Nephron progenitor cell (in vitro differentiated cells): ENCODE results near the gene PYGO2.
A peak's percentile ranks its signal among the peaks of the same experiment; 100 is the strongest.

ENCODE experiments used
- DNase-seq: peaks from one replicate; pipeline ENCODE4 v3.0.0; 2021
- H3K27ac Mint-ChIP-seq: 2 replicates; pipeline ENCODE4 v1.8.0; 2021; ENCODE audit warnings: mild to moderate bottlenecking, moderate library complexity, mixed read lengths
- H3K27me3 Mint-ChIP-seq: 2 replicates; pipeline ENCODE4 v1.8.0; 2021; ENCODE audit warnings: mild to moderate bottlenecking, low read depth, mixed read lengths; ENCODE audit not compliant: poor library complexity
- H3K36me3 Mint-ChIP-seq: 2 replicates; pipeline ENCODE4 v1.8.0; 2021; ENCODE audit warnings: low read depth, mixed read lengths
- H3K4me1 Mint-ChIP-seq: 2 replicates; pipeline ENCODE4 v1.8.0; 2021; ENCODE audit warnings: mixed read lengths
- H3K4me3 Mint-ChIP-seq: 2 replicates; pipeline ENCODE4 v1.8.0; 2021; ENCODE audit warnings: mild to moderate bottlenecking, moderate library complexity, mixed read lengths
- H3K9me3 Mint-ChIP-seq: 2 replicates; pipeline ENCODE4 v1.8.0; 2021; ENCODE audit warnings: mild to moderate bottlenecking, moderate library complexity, mixed read lengths
- CTCF ChIP-seq: fragments of 200-600 bp; sonication (generic); IDR thresholded peaks from 2 replicates; pipeline ENCODE4 v1.5.0; 2021; ENCODE audit warnings: antibody characterized with exemption

PYGO2 gene

GRCh38 chr1:154945160-154945961, 16.2 kb downstream of the PYGO2 start:
- peak overlapping the region; percentile 25 for H3K27ac Mint-ChIP-seq
- no peaks in the 10 kb centered on the region for H3K27me3 Mint-ChIP-seq
- DNase-seq = no peak
- H3K4me3 Mint-ChIP-seq = no peak overlapping the region
- no peak for TF ChIP-seq CTCF
- no peaks in the 10 kb centered on the region for H3K9me3 Mint-ChIP-seq
- H3K4me1 Mint-ChIP-seq = peaks cover 34% of the 10 kb centered on the region
- peaks cover 9% of the 10 kb centered on the region for H3K36me3 Mint-ChIP-seq

GRCh38 chr1:154944401-154945159, 17.0 kb downstream of the PYGO2 start:
- no peak for TF ChIP-seq CTCF
- no peak overlapping the region for H3K27ac Mint-ChIP-seq
- no peaks in the 10 kb centered on the region for H3K9me3 Mint-ChIP-seq
- no peak for DNase-seq
- H3K27me3 Mint-ChIP-seq = no peaks in the 10 kb centered on the region
- no peak overlapping the region for H3K4me3 Mint-ChIP-seq
- peaks cover 38% of the 10 kb centered on the region for H3K4me1 Mint-ChIP-seq
- peaks cover 9% of the 10 kb centered on the region for H3K36me3 Mint-ChIP-seq

- Mint-ChIP-seq H3K4me3 (no peak overlapping the region), H3K36me3 (peaks cover 8% of the 10 kb centered on the region), H3K9me3 (no peaks in the 10 kb centered on the region), H3K27ac (peak overlapping the region; percentile 59), H3K27me3 (no peaks in the 10 kb centered on the region), H3K4me1 (peaks cover 44% of the 10 kb centered on the region)
- peak; percentile 75 for TF ChIP-seq CTCF
- DNase-seq = peak; percentile 64
Measured at GRCh38 chr1:154943649-154944400, 17.8 kb downstream of the PYGO2 start.

GRCh38 chr1:154941333-154942013, 20.1 kb downstream of the PYGO2 start:
- peak; percentile 68 for DNase-seq
- H3K27me3 Mint-ChIP-seq = peaks cover 4% of the 10 kb centered on the region
- H3K27ac Mint-ChIP-seq = peak overlapping the region; percentile 86
- H3K4me1 Mint-ChIP-seq = peaks cover 61% of the 10 kb centered on the region
- no peak for TF ChIP-seq CTCF
- no peak overlapping the region for H3K4me3 Mint-ChIP-seq
- peaks cover 5% of the 10 kb centered on the region for H3K36me3 Mint-ChIP-seq
- H3K9me3 Mint-ChIP-seq = no peaks in the 10 kb centered on the region

GRCh38 chr1:154940651-154941194, 20.9 kb downstream of the PYGO2 start:
- no peak overlapping the region for H3K4me3 Mint-ChIP-seq
- H3K4me1 Mint-ChIP-seq = peaks cover 66% of the 10 kb centered on the region
- TF ChIP-seq CTCF = no peak
- peak overlapping the region; percentile 52 for H3K27ac Mint-ChIP-seq
- peaks cover 4% of the 10 kb centered on the region for H3K27me3 Mint-ChIP-seq
- no peaks in the 10 kb centered on the region for H3K36me3 Mint-ChIP-seq
- no peaks in the 10 kb centered on the region for H3K9me3 Mint-ChIP-seq
- no peak for DNase-seq
